HG02970 (cell line): Measurements from ENCODE around the gene ASB1.
"Not testable (repeated sequence)": the region's sequence is repeated elsewhere in the genome, so short reads cannot be mapped to it uniquely, and the experiment has no call there.

Experiments used
- ATAC-seq: cut with Tn5 transposase; IDR thresholded peaks from one replicate; pipeline ENCODE4 v1.9.1; 2021; ENCODE audit warnings: mild to moderate bottlenecking, moderate library complexity, moderate number of reproducible peaks; ENCODE audit not compliant: unreplicated experiment, low FRiP score

Gene ASB1

GRCh38 chr2:238441262-238442114 is 14.8 kb downstream of the ASB1 start:
- ATAC-seq: no peak

- not testable (repeated sequence) for ATAC-seq
Observed at GRCh38 chr2:238442257-238442656, 15.5 kb downstream of the ASB1 start.

- ATAC-seq: no peak
Observed at GRCh38 chr2:238444242-238444641, 17.5 kb downstream of the ASB1 start.

- ATAC-seq: no peak
Observed at GRCh38 chr2:238445409-238446190, 18.9 kb downstream of the ASB1 start.

- no peak for ATAC-seq
Observed at GRCh38 chr2:238446371-238446770, 19.6 kb downstream of the ASB1 start.

- no peak for ATAC-seq
Observed at GRCh38 chr2:238448031-238448955, 21.6 kb downstream of the ASB1 start.

GRCh38 chr2:238449241-238449640 is 22.5 kb downstream of the ASB1 start:
- no peak for ATAC-seq

- no peak for ATAC-seq
Observed at GRCh38 chr2:238449909-238450417, 23.2 kb downstream of the ASB1 start.

GRCh38 chr2:238450440-238450861 is 23.7 kb downstream of the ASB1 start:
- ATAC-seq: no peak

- no peak for ATAC-seq
Observed at GRCh38 chr2:238453842-238454241, 27.1 kb downstream of the ASB1 start.

- ATAC-seq: no peak
Observed at GRCh38 chr2:238456449-238456848, 29.7 kb downstream of the ASB1 start.

- ATAC-seq: no peak
Observed at GRCh38 chr2:238456970-238457926, 30.5 kb downstream of the ASB1 start.

GRCh38 chr2:238457927-238458324 is 31.2 kb downstream of the ASB1 start:
- ATAC-seq: no peak

- ATAC-seq: no peak
Observed at GRCh38 chr2:238458651-238459050, 31.9 kb downstream of the ASB1 start.

GRCh38 chr2:238459081-238459629 is 32.4 kb downstream of the ASB1 start:
- no peak for ATAC-seq

- ATAC-seq: no peak
Observed at GRCh38 chr2:238461051-238461450, 34.3 kb downstream of the ASB1 start.

- ATAC-seq: no peak
Observed at GRCh38 chr2:238461491-238461890, 34.8 kb downstream of the ASB1 start.

- no peak for ATAC-seq
Observed at GRCh38 chr2:238461916-238462315, 35.2 kb downstream of the ASB1 start.
